H1 (cell line): ENCODE results near the gene CAMK2B. TPM values are rescaled to one million over a fixed set of nuclear protein-coding genes. Genes with fewer than 3 reads are reported as not detected.

ENCODE experiments used
- CBX5 ChIP-seq: fragments of 300-800, 300-1000 bp; sonication (generic); IDR thresholded peaks from 2 replicates; pipeline ENCODE4 v1.7.1; 2016; ENCODE audit warnings: antibody characterized with exemption, low read length, low read depth
- RBBP5 ChIP-seq: IDR thresholded peaks from 2 replicates; pipeline ENCODE4 v1.7.1; 2012; ENCODE audit warnings: low read depth, mild to moderate bottlenecking, inconsistent platforms, low read length, moderate library complexity, borderline replicate concordance
- polyA plus RNA-seq, 7 experiments: library from polyadenylated mRNA; depleted of rRNA in 3 of 7; stranded (reverse) in 5 of 7; unstranded in 2 of 7; fragments of >200 nt in 5 of 7; fragments of 200-250 nt in 2 of 7; gene quantifications; 1 replicate in 5 of 7; 2 replicates in 1 of 7; 4 replicates in 1 of 7; pipeline versions ENCODE4 v1.2.1 to v1.2.3, GENCODE V29; 2011 to 2013; ENCODE audit warnings: missing spikeins in 2 of 7, mixed read lengths in 2 of 7
- total RNA-seq: library from RNA; stranded (reverse); fragmentation: NEBNext Ultra II Directional; extraction: Animal tissue kit (Norgen Biotek cat#: 25700); gene quantifications from 2 replicates; pipeline ENCODE4 v1.2.1, GENCODE V29; 2021

CAMK2B gene
- total and polyA plus RNA-seq, 2 of the 8 experiments (the other 6 are each of a cell fraction or from before 2014, with no cell fraction given) = 0.05 to 0.15 TPM

- TF ChIP-seq RBBP5 (no peak), CBX5 (no peak)
- TF ChIP-seq, all 59 proteins: peak for 0
Observed at GRCh38 chr7:44226396-44226753, 99.0 kb downstream of the CAMK2B start (continued).
